Body of pancreas (tissue), 4 donors: Measurements from ENCODE around the gene SHC4.

Experiments
- POLR2A ChIP-seq, 3 donors: fragments of 450-650 bp; IDR thresholded peaks; one replicate each; pipeline ENCODE4 v1.6.1; 2016; ENCODE audit warnings: antibody characterized with exemption in 3 of 3, mild to moderate bottlenecking in 2 of 3
- TF ChIP-seq, protein P1 (sequence below), 7 experiments: fragments of 450-650 bp in 4 of 7; fragments of 200-600 bp in 3 of 7; sonication (generic) in 3 of 7; IDR thresholded peaks; one replicate each; pipeline ENCODE4 v1.5.1; 2016 to 2019; ENCODE audit warnings: antibody characterized with exemption in 7 of 7

DNA sequence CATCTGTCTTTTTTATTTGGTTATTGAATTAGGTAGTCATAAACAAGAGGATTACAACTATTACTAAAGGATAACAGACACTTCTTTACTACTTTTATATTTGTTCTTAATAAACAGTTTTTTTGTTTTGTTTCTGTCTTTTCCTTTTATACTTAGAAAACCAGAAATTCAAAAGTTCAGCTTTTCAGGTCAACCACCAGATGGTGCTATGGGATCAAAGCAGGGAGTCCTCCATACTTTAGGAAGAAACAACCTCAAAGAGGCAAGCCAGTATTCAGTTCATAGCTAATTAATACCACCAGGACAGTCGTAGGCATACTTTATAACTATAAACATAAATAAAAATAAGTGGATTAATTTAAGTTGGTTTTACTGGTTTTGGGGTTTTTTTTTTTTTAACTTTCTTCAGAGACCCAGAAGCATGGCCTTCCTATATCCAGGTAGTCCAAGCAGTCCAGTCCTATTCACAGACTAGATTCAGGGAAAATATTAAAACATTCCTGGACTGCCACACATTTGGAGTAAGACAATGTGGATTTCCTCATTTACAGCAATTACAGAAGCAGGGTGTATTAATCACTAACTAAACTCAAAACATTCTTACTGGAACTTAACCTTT, 101.8 kb downstream of the SHC4 start:
- TF ChIP-seq, protein P1, sequence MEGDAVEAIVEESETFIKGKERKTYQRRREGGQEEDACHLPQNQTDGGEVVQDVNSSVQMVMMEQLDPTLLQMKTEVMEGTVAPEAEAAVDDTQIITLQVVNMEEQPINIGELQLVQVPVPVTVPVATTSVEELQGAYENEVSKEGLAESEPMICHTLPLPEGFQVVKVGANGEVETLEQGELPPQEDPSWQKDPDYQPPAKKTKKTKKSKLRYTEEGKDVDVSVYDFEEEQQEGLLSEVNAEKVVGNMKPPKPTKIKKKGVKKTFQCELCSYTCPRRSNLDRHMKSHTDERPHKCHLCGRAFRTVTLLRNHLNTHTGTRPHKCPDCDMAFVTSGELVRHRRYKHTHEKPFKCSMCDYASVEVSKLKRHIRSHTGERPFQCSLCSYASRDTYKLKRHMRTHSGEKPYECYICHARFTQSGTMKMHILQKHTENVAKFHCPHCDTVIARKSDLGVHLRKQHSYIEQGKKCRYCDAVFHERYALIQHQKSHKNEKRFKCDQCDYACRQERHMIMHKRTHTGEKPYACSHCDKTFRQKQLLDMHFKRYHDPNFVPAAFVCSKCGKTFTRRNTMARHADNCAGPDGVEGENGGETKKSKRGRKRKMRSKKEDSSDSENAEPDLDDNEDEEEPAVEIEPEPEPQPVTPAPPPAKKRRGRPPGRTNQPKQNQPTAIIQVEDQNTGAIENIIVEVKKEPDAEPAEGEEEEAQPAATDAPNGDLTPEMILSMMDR (IDR thresholded peaks at IDR 0.05): peak; percentile 71 to 91 (median 83)
- no peak for TF ChIP-seq POLR2A (IDR thresholded peaks at IDR 0.05)
